Effector CD8-positive, alpha-beta T cell (primary cell): ENCODE measurements around the gene CYBA.
"Not testable (repeated sequence)": the region's sequence is repeated elsewhere in the genome, so short reads cannot be mapped to it uniquely, and the experiment has no call there.

Source experiments
- DNase-seq: peaks from one replicate; lab custom pipeline; 2025; lab: John Stamatoyannopoulos, UW

CYBA gene

DNA sequence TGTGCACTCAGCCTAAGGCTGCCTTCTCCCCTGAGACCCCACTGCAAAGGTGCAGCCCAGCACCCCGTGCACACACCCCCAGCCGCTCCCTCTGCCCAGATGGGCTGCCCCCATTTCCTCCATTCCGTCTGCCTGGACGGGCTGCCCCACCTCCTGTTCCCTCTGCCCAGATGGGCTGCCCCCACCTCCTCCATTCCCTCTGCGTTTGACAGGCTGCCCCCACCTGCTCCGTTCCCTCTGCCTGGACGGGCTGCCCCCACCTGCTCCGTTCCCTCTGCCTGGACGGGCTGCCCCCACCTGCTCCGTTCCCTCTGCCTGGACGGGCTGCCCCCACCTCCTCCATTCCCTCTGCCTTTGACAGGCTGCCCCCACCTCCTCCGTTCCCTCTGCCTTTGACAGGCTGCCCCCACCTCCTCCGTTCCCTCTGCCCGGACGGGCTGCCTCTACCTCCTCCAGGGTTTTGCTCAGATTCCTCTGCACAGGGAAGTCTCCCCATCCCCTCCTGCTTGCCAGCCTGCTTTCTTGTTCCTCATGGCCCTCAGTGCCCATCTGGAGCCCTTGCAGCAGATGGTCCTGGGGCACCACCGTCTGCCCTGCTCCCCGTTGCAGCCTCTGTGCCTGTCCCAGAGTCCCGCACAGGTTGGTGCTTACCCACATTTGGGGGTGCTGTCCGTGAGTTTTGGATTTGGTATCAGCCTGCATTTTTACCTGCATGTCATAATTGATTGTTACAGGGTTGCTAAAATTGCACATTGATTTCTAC is 35.9 kb downstream of the CYBA start:
- no peak for DNase-seq

DNA sequence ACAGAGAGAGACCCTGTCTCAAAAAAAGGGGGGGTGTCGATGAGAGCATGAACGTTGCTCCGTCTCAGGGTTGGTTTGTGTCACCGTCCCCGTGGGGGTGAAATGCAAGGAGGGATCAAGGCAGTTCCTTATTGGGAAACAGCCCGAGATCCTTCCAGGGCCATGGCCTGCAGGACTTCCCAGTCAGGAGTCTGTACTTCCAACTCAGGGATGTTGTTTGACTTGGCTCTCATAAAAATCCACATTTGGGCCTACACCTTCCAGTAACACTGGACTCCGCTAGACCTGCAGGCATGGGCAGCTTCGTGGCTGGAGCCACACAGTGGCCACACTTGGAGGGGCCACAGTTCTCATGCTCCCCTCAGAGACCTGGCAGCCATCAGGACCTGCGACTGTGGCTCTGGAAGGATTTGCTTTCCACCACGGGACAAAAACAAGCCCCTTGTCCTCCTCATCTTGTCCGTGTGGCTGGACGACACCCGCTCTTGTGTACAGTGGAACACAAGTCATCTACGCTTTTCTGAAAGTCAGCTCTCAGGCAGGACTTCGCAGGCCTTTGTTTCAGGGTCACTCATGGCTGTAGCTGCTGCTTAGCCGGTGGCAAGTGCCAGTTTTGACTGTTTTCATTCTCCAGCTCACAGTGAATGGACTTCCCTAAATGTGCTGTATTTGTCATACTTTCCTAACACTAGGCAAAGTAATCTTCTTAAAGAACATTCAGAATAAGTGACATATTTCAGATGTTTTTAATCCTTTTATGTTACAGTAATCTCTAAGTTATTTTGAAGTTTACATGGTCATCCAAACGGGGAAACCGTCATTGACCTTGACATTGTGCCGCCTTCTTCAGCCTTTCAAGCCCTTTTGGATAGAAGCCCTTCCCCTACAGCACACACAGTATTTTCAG is 36.7 kb downstream of the CYBA start:
- no peak for DNase-seq

DNA sequence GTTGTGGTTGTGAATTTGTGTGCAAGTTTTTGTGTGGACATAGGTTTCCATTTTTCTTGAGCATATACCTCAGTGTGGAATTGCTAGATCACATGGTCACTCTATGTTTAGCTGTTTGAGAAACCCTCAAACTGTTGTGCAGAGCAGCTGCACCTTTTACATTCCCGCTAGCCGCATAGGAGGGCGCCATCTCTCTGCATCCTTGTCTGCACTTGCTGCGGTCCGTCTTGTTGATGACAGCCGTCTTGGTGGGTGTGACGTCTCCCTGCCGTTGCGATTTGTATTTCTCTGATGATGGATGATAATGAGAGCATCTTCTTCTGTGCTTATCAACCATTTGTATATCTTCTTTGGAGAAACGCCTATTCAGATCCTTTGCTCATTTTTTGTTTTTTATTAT is 37.6 kb downstream of the CYBA start:
- no peak for DNase-seq

DNA sequence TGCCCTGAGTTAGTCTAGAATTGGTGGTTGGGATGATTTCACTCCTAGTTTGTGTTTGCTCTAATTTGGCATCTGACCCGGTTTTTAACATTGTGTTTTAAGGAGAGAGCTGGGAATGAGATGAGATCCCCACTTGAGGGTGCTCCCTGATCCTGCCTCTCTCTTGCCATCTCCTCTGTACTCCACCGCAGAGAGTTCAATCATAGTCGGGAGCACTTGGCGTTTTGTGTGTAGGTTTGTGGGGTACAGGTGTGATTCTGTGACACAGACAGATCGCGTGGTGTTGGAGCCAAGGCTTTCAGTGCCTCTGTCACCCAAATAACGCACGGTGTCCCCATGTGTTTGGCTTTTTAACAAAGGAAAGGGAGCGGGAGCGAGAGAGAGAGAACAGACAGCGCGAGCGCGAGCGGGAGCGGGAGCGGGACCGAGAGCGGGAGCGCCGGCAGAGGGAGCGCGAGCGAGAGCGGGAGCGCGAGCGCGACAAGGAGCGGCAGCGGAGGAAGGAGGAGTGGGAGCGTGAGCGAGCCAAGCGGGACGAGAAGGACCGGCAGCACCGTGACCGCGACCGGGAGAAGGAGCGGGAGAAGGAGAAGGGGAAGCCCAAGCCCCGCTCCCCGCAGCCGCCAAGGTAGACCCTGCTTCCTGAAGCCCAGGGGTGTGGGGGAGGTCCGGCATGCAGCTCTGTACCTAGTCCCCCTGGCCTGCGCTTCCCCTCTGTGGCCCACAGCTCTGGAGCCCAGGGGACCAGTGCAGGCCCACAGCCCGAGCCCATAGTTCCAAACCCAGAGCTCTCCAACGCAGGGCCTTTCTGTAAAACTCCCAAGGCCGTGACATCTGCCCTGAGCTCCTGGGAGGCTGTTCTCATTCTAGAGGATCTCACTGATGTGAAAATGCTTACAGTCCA is 39.7 kb downstream of the CYBA start:
- no peak for DNase-seq

DNA sequence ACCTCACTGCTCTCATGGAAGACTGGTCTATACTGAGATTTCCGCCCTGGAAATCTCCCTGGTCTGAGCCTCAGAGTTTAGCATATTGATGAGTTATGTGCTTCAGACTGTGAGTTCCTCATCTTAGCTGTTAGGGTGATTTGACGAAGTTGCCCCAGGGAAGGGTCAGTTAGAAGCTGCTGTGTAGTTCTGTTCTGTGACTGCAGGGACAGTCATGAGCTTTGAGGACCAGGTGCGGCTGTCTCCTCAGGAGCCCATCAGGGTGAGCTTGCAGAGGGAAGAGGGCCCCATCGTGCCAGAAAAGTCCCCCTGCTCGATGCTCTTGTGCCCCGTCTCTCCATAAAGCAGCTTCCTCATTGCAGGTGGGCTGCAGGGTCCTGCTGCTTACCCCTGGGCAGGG is 40.8 kb downstream of the CYBA start:
- DNase-seq: no peak

DNA sequence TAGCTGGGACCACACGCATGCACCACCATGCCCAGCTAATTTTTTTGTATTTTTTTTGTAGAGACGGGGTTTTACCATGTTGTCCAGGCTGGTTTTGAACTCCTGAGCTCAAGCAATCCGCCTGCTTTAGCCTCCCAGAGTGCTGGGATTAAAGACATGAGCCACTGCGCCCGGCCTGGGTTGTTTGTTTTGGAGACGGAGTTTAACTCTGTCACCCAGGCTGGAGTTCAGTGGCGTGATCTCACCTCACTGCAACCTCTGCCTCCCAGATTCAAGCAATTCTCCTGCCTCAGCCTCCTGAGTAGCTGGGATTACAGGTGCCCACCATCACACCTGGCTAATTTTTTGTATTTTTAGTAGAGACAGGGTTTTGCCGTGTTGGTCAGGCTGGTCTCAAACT is 41.4 kb downstream of the CYBA start:
- not testable (repeated sequence) for DNase-seq

DNA sequence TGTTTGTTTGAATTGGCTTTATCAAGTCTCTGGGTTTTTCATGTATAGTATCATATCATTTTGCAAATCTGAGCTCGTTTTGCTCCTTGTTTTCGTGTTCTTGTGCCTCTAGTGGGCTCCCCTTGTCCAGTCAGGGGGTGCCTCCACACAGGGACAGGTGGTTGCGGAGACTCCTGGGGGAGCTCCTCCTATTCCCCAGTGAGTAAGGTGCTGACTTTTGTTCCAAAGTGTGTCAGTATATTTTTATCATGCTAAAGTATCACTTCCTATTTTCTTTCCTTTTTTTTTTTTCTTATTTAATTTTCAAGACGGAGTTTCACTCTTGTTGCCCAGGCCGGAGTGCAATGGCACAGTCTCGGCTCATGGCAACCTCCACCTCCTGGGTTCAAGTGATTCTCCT is 42.8 kb downstream of the CYBA start:
- DNase-seq: no peak

DNA sequence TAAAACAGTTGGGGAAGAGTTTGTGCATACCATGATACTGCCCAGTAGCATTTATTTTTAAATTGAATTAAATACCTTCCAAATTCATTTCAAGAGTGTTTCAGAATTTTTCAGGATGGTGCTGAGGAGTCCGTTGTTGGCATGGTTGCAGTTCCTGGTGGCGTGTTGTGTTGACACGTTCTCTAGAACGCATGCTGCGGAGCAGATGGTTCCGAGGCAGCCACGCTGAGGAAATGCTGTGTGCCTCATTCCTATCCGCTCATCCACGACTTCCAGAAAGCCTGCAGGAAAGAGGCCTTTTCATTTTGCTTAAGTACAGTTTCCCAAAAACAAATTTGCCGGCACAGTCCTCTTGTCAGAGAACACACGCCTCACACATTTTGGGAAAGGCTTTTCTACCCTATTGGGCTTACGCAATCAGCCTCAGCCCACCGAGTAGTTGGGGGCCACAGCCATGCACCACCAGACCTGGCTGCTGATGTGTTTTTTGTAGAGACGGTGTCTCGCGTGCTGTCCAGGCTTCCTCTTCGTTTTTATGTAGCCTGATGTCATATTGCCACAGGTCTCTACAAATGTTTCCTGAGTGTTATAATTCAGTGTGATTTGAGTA is 44.6 kb downstream of the CYBA start:
- DNase-seq: no peak

DNA sequence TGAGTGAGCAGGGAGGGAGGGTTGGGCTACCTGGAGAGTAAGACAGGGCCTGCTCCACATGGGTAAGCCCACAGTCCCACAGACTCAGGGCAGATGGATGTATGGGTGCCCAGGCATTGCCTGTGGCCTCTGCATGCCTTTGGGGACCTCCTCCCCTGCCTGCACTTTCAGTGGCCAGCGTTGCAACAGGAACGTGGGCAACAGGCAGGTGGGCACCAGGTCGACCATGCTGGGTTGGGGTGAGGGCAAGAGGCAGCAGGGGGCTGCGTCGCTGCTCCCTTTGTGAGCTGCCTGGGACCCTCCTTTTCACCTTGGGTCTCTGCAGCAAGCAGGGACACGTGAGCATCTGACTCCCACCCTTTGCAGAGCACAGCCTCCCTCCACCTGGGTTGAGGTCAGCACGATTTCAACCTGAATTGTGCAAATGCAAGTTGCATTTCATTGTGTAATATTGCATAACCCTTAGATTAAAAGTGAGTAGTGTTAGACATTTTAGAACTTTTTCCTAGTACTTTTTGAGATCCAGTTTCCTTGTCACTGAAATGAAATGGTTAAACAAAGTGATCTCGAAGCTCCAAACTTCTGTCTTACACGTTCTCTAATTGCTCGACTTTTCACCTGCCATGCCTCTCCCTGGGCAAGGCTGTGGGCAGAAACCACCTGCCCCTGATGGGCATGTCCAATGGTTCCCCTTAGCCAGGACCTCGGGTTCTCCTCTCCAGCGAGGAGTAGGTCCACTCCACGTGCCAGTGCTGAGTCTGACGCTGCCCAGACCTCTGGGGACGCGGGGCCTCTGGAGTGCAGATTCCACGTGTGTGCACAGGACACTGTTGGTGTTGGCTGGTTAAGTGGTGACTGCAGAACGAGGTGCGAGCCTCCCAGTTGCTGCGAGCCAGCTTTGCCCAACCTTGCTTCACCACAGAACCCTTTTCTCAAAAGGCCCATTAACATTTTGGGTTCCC is 45.4 kb downstream of the CYBA start:
- no peak for DNase-seq

DNA sequence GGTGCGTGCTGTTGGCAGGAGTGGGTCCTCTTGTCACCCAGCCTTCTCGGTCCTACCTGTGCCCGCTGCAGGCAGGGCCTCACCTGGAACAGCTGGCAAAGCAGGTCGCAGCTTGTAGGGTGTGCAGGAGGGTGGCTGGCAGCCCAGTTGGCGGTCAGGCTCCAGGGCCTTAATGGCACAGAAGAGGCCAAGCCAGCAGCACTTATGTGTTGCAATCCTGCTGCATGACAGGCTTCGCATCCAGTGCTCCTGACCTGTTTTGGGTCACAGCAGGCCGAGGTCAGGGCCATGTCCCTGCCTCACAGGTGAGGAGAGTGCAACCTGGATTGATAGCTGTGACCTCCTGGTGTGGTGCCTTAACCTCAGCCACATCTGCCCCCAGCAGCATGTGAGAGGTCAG is 48.8 kb downstream of the CYBA start:
- no peak for DNase-seq

DNA sequence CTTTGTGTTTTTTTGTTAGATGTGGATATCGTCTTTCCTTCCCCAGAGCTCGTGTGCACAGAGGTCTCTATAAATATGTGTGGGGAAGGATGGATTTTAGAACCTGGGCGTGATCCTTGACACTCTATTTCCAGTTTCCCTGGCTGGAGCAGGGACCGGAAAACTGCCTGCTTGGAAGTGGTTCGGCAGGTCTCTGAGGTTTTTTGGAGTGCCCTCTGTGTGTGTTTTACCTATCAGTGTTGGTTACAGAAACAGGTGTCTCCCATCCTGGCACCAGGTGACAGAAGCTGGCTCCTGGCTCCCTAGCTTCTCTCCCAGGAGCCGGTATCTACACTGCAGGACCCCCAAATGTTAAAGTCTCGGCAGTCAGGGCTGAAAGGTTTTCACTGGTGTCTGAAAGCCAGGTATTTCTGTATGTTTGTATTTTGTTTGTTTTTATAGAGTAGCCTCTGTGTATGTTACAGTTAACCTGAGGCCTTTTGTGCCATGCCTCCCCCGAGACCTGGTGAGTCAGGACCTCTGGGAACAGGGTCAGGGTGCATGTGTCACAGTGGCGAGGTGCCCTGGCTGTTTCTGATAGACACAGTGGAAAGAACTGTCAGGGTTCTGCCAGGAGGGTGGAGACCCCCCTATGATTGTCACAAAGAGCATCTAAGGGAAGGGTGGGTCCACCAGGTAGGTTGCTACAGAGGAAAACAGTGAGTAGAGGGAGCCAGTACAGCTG is 49.4 kb downstream of the CYBA start:
- DNase-seq: no peak

DNA sequence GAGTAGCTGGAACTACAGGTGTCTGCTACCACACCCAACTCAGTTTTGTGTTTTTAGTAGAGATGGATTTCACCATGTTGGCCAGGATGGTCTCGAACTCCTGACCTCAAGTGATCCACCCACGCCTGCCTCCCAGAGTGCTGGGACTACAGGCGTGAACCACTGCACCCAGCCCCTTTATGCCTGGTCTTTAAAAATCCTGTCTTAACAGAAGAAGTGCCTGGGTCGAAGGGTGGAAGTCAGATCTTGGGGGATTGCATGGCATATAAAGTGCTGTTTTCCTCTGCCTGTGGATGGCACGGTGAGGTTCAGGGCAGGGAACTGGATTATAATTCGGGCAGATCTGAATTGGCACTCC is 50.3 kb downstream of the CYBA start:
- DNase-seq: no peak

DNA sequence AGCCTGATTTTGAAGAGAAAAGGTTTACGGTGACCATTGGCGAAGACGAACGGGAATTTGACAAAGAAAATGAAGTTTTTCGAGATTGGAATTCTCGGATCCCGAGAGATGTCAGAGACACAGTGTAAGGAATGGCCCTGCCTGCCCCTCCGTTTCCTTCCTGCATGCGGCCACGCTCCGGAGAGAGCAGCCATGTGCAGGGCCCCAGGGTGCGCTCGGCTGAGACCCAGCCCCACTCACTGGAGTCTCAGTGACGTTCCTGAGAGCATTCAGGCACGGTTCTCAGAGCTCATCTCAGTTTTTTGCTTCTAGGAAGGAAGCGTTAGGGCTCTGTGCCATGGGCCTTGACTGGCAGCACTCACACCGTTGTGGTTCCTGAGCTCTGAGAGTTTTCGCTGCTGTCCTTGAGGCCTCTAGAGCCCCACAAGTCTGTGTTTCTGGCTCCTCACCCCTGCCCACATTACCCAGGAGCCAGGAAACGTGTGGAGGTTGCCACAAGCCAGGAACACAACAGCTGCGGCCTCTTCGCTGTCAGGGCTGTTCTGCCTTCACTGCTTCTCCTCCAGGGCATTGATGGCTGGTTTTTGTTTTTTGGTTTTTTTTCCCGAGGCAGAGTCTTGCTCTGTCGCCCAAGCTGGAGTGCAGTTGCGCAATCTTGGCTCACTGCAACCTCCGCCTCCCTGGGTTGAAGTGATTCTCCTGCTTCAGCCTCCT is 50.9 kb downstream of the CYBA start:
- DNase-seq: no peak

DNA sequence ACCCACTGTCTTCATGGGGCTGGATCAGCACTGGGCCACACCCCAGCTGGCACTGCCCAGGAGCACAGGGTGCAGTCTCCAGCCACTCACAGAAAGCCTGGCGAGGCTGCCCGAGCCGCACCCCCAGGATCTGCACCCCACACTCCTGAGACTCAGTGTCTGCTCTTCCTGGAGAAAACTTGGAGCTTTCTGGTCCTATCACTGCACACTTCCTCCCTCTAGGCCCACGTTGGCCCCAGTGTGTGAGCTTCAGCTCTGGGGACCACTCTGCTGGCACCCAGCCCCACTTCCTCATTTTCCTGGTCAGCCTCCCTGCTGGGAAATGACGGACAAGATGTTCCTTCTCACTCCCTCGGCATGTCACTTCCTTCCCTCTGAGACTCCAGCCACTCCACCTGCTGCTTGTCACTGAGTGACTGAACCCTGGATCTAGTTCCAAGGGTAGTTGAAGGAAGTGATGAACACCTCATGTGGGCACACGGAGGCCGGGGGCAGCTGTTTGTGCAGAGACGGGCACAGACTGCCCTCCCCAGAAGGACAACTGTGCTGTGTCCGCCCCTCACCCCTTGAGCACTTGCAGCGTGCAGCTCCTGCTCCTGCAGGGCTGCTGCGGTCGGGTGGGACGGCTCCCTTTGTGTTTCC is 51.6 kb downstream of the CYBA start:
- DNase-seq: no peak

DNA sequence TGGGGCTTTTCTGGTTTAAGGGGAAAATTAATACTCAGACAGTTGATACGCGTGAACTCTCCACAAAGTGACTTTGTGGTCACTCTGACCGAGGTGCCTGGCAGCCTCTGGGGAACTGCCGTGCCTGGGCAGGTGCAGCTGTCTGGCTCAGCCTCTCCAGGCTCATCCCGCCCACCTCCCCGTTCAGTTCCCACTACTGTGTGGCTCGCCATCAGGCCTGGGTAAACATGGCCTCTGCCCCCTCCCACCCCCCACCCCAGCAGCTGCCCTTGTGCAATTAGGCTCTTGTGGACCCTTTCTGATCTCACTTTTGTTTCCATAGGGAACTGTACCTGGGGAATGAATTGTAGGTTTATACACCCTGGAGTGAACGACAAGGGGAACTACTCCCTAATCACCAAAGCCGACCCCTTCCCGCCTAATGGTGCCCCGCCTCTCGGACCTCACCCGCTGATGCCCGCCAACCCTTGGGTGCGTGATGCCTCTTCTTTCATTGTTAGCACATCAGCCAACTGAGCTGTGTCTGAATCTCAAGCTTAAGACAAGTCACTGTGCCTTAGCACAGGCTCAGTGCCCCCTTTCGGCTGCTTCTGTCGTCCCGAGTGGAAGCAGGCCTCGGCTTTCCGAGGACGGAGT is 52.9 kb downstream of the CYBA start:
- no peak for DNase-seq

DNA sequence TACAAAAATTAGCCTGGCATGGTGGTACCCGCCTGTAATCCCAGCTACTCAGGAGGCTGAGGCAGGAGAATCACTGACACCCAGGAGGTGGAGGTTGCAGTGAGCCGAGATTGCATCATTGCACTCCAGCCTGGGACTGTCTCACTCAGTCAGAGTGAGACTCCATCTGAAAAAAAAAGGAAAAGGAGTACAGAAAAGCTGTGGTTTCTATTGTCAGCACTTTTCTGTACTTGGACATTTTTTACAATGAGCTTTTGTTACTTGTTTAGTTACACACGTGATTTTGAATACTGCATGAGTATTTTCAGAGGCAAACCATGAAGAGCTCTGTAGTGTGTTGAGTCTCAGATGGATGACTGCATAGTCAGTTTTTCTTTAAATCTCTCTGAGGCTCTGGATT is 54.4 kb downstream of the CYBA start:
- DNase-seq: no peak

DNA sequence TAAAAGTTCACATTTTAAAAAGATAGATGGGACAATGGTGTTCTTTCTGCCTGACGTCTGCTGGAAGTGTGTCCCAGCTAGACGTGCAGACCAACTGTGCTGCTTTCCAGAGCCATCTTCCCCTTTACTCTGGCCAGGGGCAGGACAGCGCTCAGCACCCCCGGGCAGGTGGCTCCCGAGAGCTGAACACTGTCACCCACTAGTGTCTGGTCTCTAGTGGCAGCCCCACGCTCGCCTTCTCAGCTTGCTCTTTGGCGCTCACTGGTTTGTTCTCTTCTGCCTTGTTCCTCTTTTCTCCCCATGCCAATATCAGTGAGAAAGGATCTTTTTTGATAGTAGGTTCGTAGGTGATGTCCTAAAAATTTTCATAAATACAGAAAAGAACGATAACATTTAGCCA is 54.9 kb downstream of the CYBA start:
- no peak for DNase-seq

DNA sequence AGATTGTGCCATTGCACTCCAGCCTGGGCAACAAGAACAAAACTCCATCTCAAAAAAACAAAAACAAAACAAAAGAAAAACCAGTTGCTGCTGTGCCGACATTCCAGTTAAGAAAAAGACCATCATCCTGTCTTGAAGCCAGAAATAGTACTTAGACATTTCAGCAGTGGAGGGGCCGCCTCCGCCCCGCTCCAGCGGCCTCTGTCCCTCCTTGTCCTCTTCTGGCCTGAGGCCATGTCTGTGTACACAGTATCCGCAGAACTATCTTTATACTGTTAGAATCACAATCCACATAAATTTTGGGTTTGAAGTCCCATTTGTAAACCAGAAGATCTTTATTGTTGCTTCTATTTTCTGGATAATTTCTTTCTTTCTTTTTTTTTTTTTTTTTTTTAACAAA is 55.8 kb downstream of the CYBA start:
- no peak for DNase-seq
